Brain microvascular endothelial cell (primary cell): ENCODE measurements around the gene MYO1C.

ENCODE experiments used
- DNase-seq: peaks from one replicate; pipeline ENCODE4 v3.0.0-alpha.2; 2020
- H3K27ac ChIP-seq: fragments of 250-450 bp; sonication (Bioruptor Pico); 2 replicates; pipeline ENCODE4 v1.5.1; 2020; ENCODE audit warnings: mild to moderate bottlenecking, moderate library complexity
- H3K27me3 ChIP-seq: fragments of 250-450 bp; sonication (Bioruptor Pico); replicated peaks from 2 replicates; pipeline ENCODE4 v1.5.1; 2020; ENCODE audit warnings: mild to moderate bottlenecking
- H3K36me3 ChIP-seq: fragments of 250-450 bp; sonication (Bioruptor Pico); replicated peaks from 2 replicates; pipeline ENCODE4 v1.5.1; 2020; ENCODE audit warnings: mild to moderate bottlenecking
- H3K4me3 ChIP-seq: 2 replicates; pipeline ENCODE4 v1.5.1; 2011; ENCODE audit warnings: low read depth, mild to moderate bottlenecking, control low read depth, low read length, moderate library complexity
- CTCF ChIP-seq: IDR thresholded peaks from 2 replicates; pipeline ENCODE4 v1.5.1; 2011; ENCODE audit warnings: low read depth, mild to moderate bottlenecking, moderate library complexity, low read length, control low read depth, inconsistent platforms; ENCODE audit errors: missing control alignments
- in situ Hi-C: cut with HindIII; loops from 2 replicates; pipeline ENCODE4 v1.10.0; 2017; ENCODE audit warnings: low sequenced_read_pairs, low pct_ligation_motif_present

MYO1C gene

GRCh38 chr17:1471490-1471889, 21.0 kb downstream of the MYO1C start:
- Histone ChIP-seq H3K36me3 (peaks cover 66% of the 10 kb centered on the region), H3K27ac (no peak overlapping the region), H3K27me3 (no peaks in the 10 kb centered on the region), H3K4me3 (no peak overlapping the region)
- no peak for TF ChIP-seq CTCF
- DNase-seq, result no peak
- in situ Hi-C loops, result no loop called here

- TF ChIP-seq CTCF, result no peak
- Histone ChIP-seq H3K4me3 (no peak overlapping the region), H3K36me3 (peaks cover 70% of the 10 kb centered on the region), H3K27me3 (no peaks in the 10 kb centered on the region), H3K27ac (no peak overlapping the region)
- in situ Hi-C loops, result no loop called here
- no peak for DNase-seq
Measured at GRCh38 chr17:1470755-1471462, 21.6 kb downstream of the MYO1C start.

- H3K27ac ChIP-seq, result no peak overlapping the region
- no peaks in the 10 kb centered on the region for H3K27me3 ChIP-seq
- no peak for TF ChIP-seq CTCF
- peaks cover 69% of the 10 kb centered on the region for H3K36me3 ChIP-seq
- in situ Hi-C loops, result no loop called here
- no peak overlapping the region for H3K4me3 ChIP-seq
- DNase-seq, result no peak
Measured at GRCh38 chr17:1470071-1470754, 22.3 kb downstream of the MYO1C start.

- Histone ChIP-seq H3K4me3 (no peak overlapping the region), H3K36me3 (peaks cover 72% of the 10 kb centered on the region), H3K27ac (no peak overlapping the region), H3K27me3 (no peaks in the 10 kb centered on the region)
- DNase-seq, result no peak
- no peak for TF ChIP-seq CTCF
- in situ Hi-C loops, result no loop called here
Measured at GRCh38 chr17:1469231-1469852, 23.1 kb downstream of the MYO1C start.

GRCh38 chr17:1467898-1468492, 24.5 kb downstream of the MYO1C start:
- no peak overlapping the region for H3K27ac ChIP-seq
- no peaks in the 10 kb centered on the region for H3K27me3 ChIP-seq
- no peak for DNase-seq
- H3K4me3 ChIP-seq, result no peak overlapping the region
- H3K36me3 ChIP-seq, result peaks cover 71% of the 10 kb centered on the region
- no peak for TF ChIP-seq CTCF
- in situ Hi-C loops, result no loop called here
